HL-60 (cell line): ENCODE measurements around the gene ANK3.

Source experiments
- DNase-seq, 2 experiments: peaks; one replicate each; pipeline ENCODE4 v3.0.0-alpha.2; 2010 to 2020; ENCODE audit warnings: low read depth in 1 of 2, low spot score in 1 of 2
- H3K27ac ChIP-seq: fragments of 250-450 bp; sonication (Bioruptor Pico); replicated peaks from 2 replicates; pipeline ENCODE4 v1.5.1; 2020; ENCODE audit warnings: mild to moderate bottlenecking, moderate library complexity
- H3K27me3 ChIP-seq: fragments of 250-450 bp; sonication (Bioruptor Pico); 2 replicates; pipeline ENCODE4 v1.5.1; 2021; ENCODE audit warnings: mild to moderate bottlenecking, moderate library complexity; ENCODE audit not compliant: insufficient read depth, poor library complexity, severe bottlenecking
- H3K4me3 ChIP-seq: replicated peaks from 2 replicates; pipeline ENCODE4 v1.5.1; 2011; ENCODE audit warnings: mild to moderate bottlenecking, control low read depth, low read length; ENCODE audit not compliant: insufficient read depth
- GABPA ChIP-seq: IDR thresholded peaks from 2 replicates; pipeline ENCODE4 v1.6.1; 2012; ENCODE audit warnings: low read depth
- POLR2AphosphoS5 ChIP-seq: IDR thresholded peaks from 2 replicates; pipeline ENCODE4 v1.6.1; 2012; ENCODE audit warnings: low read depth
- SPI1 ChIP-seq: IDR thresholded peaks from 2 replicates; pipeline ENCODE4 v1.6.1; 2012; ENCODE audit warnings: low read depth, mild to moderate bottlenecking, borderline replicate concordance
- TF ChIP-seq, protein P1 (sequence below): IDR thresholded peaks from 2 replicates; pipeline ENCODE4 v1.6.1; 2012; ENCODE audit warnings: low read depth; ENCODE audit not compliant: insufficient replicate concordance
- TF ChIP-seq, protein P2 (sequence below): IDR thresholded peaks from one replicate; pipeline ENCODE4 v1.5.1; 2011; ENCODE audit warnings: low read length, control low read depth, inconsistent platforms; ENCODE audit not compliant: insufficient read depth

Gene ANK3

DNA sequence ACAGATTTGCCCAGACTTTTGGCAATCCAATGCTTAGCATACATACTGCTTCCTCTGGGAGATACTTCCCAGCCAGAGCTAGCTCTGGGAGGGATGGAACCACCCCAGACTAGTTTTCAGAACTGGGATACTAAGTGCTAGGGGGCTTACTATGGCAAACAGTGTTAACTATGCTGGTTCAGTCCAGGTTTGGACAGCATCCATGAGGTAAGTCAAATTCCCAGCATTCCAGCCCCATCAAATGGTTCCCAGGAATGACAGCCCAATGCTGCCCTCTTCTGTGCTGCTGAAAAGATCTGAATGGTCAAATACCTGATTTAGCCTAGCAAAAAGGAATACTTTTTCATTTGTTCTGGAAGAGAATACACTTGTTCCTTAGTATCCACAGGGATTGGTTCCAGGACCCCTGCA lies 341.6 kb downstream of the ANK3 start:
- TF ChIP-seq, protein P1, sequence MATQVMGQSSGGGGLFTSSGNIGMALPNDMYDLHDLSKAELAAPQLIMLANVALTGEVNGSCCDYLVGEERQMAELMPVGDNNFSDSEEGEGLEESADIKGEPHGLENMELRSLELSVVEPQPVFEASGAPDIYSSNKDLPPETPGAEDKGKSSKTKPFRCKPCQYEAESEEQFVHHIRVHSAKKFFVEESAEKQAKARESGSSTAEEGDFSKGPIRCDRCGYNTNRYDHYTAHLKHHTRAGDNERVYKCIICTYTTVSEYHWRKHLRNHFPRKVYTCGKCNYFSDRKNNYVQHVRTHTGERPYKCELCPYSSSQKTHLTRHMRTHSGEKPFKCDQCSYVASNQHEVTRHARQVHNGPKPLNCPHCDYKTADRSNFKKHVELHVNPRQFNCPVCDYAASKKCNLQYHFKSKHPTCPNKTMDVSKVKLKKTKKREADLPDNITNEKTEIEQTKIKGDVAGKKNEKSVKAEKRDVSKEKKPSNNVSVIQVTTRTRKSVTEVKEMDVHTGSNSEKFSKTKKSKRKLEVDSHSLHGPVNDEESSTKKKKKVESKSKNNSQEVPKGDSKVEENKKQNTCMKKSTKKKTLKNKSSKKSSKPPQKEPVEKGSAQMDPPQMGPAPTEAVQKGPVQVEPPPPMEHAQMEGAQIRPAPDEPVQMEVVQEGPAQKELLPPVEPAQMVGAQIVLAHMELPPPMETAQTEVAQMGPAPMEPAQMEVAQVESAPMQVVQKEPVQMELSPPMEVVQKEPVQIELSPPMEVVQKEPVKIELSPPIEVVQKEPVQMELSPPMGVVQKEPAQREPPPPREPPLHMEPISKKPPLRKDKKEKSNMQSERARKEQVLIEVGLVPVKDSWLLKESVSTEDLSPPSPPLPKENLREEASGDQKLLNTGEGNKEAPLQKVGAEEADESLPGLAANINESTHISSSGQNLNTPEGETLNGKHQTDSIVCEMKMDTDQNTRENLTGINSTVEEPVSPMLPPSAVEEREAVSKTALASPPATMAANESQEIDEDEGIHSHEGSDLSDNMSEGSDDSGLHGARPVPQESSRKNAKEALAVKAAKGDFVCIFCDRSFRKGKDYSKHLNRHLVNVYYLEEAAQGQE = no peak
- no peak for TF ChIP-seq POLR2AphosphoS5
- TF ChIP-seq, protein P2, sequence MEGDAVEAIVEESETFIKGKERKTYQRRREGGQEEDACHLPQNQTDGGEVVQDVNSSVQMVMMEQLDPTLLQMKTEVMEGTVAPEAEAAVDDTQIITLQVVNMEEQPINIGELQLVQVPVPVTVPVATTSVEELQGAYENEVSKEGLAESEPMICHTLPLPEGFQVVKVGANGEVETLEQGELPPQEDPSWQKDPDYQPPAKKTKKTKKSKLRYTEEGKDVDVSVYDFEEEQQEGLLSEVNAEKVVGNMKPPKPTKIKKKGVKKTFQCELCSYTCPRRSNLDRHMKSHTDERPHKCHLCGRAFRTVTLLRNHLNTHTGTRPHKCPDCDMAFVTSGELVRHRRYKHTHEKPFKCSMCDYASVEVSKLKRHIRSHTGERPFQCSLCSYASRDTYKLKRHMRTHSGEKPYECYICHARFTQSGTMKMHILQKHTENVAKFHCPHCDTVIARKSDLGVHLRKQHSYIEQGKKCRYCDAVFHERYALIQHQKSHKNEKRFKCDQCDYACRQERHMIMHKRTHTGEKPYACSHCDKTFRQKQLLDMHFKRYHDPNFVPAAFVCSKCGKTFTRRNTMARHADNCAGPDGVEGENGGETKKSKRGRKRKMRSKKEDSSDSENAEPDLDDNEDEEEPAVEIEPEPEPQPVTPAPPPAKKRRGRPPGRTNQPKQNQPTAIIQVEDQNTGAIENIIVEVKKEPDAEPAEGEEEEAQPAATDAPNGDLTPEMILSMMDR = no peak
- TF ChIP-seq GABPA = no peak
- TF ChIP-seq SPI1 = no peak
- DNase-seq = no peak
- no peak overlapping the region for H3K4me3 ChIP-seq
- H3K27ac ChIP-seq = no peak overlapping the region
- peaks cover 2% of the 10 kb centered on the region for H3K27me3 ChIP-seq

DNA sequence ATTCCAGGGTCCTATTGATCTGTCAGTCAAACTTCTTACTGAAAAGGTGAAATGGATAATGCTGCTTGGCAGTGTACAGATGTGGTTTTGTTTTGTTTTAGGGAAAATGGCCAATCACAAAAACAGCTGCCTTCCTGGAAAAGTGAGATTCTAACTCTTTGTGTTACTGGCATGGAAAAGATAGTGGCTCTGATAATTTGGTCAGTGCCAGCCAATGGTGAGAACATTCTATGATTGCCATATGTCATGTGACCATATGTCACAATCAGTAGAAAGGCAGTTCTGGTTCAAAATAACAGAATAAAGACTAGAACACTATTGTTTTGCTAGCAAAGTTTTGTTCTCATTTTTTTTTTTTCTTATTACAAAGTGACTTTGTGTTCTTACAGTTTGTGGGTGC lies 344.1 kb downstream of the ANK3 start:
- no peak overlapping the region for H3K27ac ChIP-seq
- H3K27me3 ChIP-seq = peaks cover 7% of the 10 kb centered on the region
- no peak for TF ChIP-seq SPI1
- TF ChIP-seq GABPA = no peak
- TF ChIP-seq, protein P1 = no peak
- TF ChIP-seq, protein P2 = no peak
- no peak for TF ChIP-seq POLR2AphosphoS5
- DNase-seq = no peak
- H3K4me3 ChIP-seq = no peak overlapping the region

- peaks cover 7% of the 10 kb centered on the region for H3K27me3 ChIP-seq
- TF ChIP-seq SPI1 (no peak), GABPA (no peak), POLR2AphosphoS5 (no peak)
- TF ChIP-seq, protein P1 = no peak
- TF ChIP-seq, protein P2 = no peak
Observed at GRCh38 chr10:60044971-60045370, 344.7 kb downstream of the ANK3 start.

More at GRCh38 chr10:60044971-60045370, 344.7 kb downstream of the ANK3 start:
- Histone ChIP-seq H3K27ac (no peak overlapping the region), H3K4me3 (no peak overlapping the region)
- DNase-seq = no peak
